ENCODE measurements around the gene OSER1.
A peak's percentile ranks its signal among the peaks of the same experiment; 100 is the strongest.

OSER1 gene

DNA sequence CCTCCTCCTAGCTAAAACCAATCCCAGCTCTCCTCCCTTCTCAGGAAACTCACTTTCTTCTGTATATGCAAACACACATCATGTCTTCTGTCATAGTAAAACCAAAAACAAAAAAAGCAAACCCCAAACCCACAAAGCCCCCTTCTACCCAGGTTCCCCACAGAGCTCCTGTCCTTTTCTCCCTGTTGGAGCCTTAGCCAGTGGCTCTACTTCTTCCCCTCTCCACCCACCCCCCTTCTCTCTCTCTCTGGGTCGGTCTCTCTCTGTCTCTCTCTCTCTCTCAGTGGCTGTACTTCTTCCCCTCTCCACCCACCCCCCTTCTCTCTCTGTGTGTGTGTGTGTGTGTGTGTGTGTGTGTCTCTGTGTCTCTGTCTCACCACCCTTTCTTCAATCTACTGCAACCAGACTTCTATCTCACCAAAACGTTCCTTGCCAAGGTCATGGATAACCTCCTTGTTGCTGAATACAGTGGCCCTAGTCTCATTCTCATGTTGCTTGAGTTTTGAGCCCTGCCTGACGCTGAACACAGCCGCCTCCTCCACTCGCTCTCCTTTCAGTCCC lies 8.7 kb upstream of the OSER1 start:
- Histone ChIP-seq H3K9me3 (replicated peaks in 1 of 11) (no peaks in the 10 kb centered on the region), H3K27ac (no peak overlapping the region), H3K4me2 (peak overlapping the region in 4 of 11 experiments; percentile 33 to 67 (median 56); a peak in 8 of 22 replicates), H4K20me1 (no peaks in the 10 kb centered on the region), H3K9ac (peak overlapping the region in 2 of 11 experiments; percentile 19 to 43; a peak in 3 of 22 replicates), H3K4me3 (no peak overlapping the region), H3K27me3 (no peaks in the 10 kb centered on the region), H3K4me1 (peaks cover 11 to 25% (median 21%) of the 10 kb centered on the region in 10 experiments), H3K36me3 (no peaks in the 10 kb centered on the region)
- TF ChIP-seq Cebpa-rat (IDR thresholded peaks at IDR 0.05): no peak

DNA sequence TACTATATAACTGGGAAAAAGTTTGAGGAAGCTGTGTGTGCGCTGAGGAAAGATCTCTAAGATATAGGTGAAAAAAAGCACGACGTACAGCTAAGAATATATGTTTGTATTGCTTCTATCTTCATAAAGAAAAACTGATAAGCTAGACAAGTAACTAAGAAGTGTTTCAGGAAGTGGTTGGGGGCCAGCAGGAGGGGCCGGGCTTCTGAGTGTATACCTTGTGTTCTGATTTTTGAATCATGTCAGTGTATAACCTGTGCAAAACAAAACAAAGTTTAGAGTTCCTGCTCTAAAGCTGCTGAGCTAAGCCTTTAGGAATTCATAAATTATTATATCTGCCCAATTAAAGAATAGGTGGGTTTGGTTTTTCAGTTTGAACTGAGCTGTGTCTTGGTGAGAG lies 7.9 kb upstream of the OSER1 start:
- Histone ChIP-seq H3K27me3 (no peaks in the 10 kb centered on the region), H3K4me3 (no peak overlapping the region), H3K27ac (no peak overlapping the region), H3K4me2 (peak overlapping the region; percentile 25 to 67 (median 47); a peak in 20 of 22 replicates), H4K20me1 (no peaks in the 10 kb centered on the region), H3K9me3 (replicated peaks in 1 of 11) (no peaks in the 10 kb centered on the region), H3K36me3 (no peaks in the 10 kb centered on the region), H3K4me1 (peaks cover 11 to 25% (median 21%) of the 10 kb centered on the region in 10 experiments), H3K9ac (no peak overlapping the region)
- TF ChIP-seq Cebpa-rat (IDR thresholded peaks at IDR 0.05): no peak

DNA sequence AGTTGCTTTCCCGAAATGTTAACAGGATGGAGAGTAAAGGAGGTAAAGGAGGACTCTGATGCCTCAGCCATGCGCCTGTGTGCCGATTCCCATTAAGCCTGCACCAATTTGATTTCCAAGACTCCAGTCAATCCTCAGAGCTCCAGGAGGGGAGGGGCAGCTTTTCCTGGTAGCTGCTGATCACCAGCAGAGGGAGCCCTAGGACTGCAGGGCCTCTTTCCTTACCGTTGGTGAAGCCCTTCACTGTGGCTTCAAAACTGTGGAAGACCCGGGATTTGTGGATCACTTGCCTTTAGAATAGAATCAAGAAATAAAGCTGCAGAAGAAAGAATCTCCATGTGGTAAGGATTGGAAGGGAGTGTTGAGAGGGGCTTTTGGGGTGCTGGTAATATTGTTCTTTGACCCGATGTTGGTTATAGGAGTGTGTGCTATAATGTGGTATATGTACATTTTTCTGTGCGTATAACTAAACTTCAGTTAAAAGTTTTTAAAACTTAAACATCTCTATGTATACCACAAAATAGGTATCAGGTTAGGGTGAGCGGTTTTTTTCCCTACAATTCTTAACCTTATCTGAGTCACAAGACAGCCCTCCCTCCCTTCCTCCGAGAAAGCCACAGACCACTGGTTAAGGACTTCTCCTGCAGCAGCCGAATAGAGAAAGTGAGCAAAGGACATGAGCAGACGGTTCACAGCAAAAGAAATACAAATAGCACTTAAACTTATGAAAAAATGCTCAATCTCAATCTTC lies 6.9 kb upstream of the OSER1 start:
- Histone ChIP-seq H3K27ac (no peak overlapping the region), H3K27me3 (no peaks in the 10 kb centered on the region), H3K9ac (peak overlapping the region in 3 of 11 experiments; percentile 4 to 33 (median 20); a peak in 1 of 22 replicates), H3K4me3 (no peak overlapping the region), H3K36me3 (no peaks in the 10 kb centered on the region), H3K9me3 (replicated peaks in 1 of 11) (no peaks in the 10 kb centered on the region), H3K4me1 (peaks cover 11 to 26% (median 21%) of the 10 kb centered on the region in 10 experiments), H4K20me1 (no peaks in the 10 kb centered on the region), H3K4me2 (peak overlapping the region; percentile 25 to 67 (median 47); a peak in 21 of 22 replicates)
- no peak for TF ChIP-seq Cebpa-rat (IDR thresholded peaks at IDR 0.05)

DNA sequence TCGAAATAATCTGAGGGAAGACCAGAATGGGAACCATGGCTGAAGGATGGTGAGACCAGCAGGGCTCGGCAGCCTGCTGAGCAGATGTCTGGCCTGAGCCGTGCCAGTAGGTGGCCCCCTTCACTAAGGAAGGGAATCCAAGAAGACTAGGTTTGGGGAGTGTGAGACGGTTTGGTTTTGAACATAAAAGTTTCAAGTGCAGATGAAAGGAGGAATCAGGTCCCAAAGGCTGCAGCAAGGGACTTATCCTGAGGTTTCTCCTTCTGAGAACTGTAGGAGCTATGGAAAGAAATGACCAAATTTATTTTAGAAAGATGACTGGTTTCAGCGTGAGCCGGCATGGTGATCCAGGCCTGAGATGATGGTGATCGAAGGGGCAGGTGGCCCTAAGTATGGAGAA lies 4.6 kb upstream of the OSER1 start:
- no peak for TF ChIP-seq Cebpa-rat (IDR thresholded peaks at IDR 0.05)
- Histone ChIP-seq H3K27me3 (no peaks in the 10 kb centered on the region), H3K4me2 (peak overlapping the region in 1 of 11 experiments; percentile 11; a peak in 1 of 22 replicates), H3K27ac (no peak overlapping the region; a peak in 1 of 22 replicates), H4K20me1 (peaks cover 0 to 4% (median under 1%) of the 10 kb centered on the region in 11 experiments; a peak in 12 of 22 replicates), H3K36me3 (no peaks in the 10 kb centered on the region), H3K4me3 (no peak overlapping the region), H3K9me3 (replicated peaks in 1 of 11) (no peaks in the 10 kb centered on the region), H3K4me1 (peaks cover 22 to 40% (median 33%) of the 10 kb centered on the region in 10 experiments), H3K9ac (no peak overlapping the region)

DNA sequence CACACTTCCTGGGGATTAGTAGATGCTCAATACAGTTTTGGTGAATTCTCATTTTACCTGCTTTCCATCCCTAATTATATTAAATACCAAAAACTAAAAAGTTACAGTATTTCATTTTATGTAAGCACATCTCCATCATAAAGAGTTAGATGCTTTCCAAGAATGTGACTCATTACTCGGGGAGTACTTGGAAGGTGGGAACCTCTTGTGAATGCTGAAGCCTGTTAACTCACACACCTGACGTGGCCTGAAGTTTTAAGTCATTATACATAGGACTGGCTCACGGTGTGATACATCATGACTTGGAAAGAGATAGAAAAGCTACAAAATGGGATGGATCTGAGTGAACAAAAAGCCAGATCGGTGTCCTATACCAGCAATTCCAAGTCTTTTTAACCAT lies 2.2 kb upstream of the OSER1 start:
- H3K27ac ChIP-seq: no peak overlapping the region
- H3K9me3 ChIP-seq (replicated peaks in 1 of 11): no peaks in the 10 kb centered on the region
- peaks cover 31 to 39% (median 35%) of the 10 kb centered on the region in 10 experiments for H3K4me1 ChIP-seq
- H4K20me1 ChIP-seq: peaks cover 19 to 28% (median 24%) of the 10 kb centered on the region in 11 experiments
- no peaks in the 10 kb centered on the region for H3K27me3 ChIP-seq
- peak overlapping the region in 1 of 11 experiments; percentile 98; a peak in 1 of 22 replicates for H3K9ac ChIP-seq
- H3K4me3 ChIP-seq: no peak overlapping the region
- no peak for TF ChIP-seq Cebpa-rat (IDR thresholded peaks at IDR 0.05)
- H3K36me3 ChIP-seq: no peaks in the 10 kb centered on the region
- H3K4me2 ChIP-seq: no peak overlapping the region

DNA sequence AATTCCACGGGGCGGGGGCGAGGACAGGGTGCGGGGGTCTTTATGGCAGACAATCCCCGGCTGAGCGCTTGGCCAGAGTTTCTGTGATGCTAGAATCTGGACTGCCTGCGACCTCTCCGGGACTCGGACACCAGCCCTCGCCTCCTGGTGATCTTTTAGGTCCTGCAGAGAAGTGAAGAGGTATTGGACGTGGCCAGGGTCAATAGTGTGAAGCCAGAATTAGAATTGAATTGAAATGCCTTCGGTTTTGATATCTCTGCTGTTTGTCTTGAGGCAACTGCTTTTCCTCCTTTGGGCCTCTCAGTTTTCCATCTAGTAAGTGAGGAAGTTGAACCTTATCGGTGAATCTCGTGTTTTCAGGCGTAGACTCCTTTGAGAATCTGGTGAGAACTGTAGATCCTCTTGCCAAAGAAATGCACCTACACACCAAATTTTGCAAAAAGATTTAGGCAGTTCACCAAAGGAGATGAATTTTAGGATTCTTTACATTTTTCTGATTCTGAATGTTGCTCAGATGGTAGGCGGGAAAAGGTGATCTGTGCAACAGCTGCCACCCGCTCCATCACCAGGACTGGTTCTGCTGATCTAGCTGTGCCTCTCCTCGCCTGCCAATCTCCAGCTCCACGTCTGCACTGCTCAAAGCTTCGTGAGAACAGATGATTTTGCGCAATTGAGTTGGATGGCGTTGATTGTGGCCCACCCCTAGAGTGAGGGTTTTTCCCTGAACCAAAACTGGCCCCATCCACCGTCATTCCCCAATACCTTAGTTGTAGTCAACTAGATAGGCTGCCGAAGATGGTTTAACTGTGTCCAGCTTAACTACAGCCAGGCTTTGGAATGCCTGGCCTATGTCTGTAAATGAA lies 837 bp upstream of the OSER1 start:
- Histone ChIP-seq H3K9me3 (replicated peaks in 1 of 11) (no peaks in the 10 kb centered on the region), H3K27me3 (no peaks in the 10 kb centered on the region), H3K4me3 (peak overlapping the region; percentile 83 to 97 (median 95)), H3K27ac (peak overlapping the region; percentile 75 to 99 (median 98)), H3K9ac (peak overlapping the region; percentile 84 to 99 (median 98)), H3K4me1 (peaks cover 37 to 45% (median 42%) of the 10 kb centered on the region in 10 experiments), H3K36me3 (peaks cover 2 to 9% (median 4%) of the 10 kb centered on the region in 11 experiments; a peak in 17 of 22 replicates), H3K4me2 (peak overlapping the region; percentile 77 to 98 (median 90)), H4K20me1 (peaks cover 33 to 41% (median 37%) of the 10 kb centered on the region in 11 experiments)
- no peak; a peak in 1 of 22 replicates for TF ChIP-seq Cebpa-rat (IDR thresholded peaks at IDR 0.05)

DNA sequence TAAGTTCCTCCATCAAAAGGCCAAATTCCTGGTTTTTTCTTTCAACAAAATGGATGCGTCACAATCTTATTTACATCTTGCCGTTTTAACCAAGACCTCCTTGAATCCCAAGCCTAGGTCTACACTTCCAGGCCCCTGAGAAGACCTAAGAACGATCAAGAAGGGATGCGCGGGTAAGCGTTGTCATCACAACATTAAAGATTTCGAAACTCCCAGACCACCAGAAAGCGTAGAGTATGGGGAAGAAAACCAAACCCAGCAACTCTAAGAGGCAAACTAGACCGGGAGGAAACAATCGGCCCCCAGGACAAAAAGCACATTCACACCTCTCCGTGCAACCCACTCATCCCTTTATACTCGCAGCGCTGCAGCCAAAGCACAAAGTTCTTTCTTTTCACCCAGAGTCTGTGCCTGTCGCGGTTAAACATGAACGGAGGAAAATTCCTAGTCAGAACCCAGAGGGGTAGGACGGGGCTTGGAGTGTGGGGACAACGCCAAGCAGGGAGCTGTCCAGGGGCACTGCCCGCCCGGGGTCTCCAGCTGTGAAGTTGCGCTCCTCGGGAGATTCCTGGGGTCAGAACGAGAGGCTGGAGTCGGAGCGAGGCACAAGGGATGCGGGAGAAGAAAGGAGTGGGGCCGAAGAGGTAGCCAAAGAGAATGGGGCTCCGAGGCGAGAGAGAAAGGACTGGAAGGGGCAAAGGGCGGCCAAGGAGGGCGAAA lies 725 bp downstream of the OSER1 start:
- Histone ChIP-seq H3K36me3 (peaks cover 18 to 25% (median 20%) of the 10 kb centered on the region in 11 experiments), H3K27ac (peak overlapping the region; percentile 96 to 99 (median 98)), H4K20me1 (peaks cover 41 to 57% (median 52%) of the 10 kb centered on the region in 11 experiments), H3K9me3 (replicated peaks in 1 of 11) (no peaks in the 10 kb centered on the region), H3K27me3 (no peaks in the 10 kb centered on the region), H3K4me2 (peak overlapping the region; percentile 78 to 98 (median 89)), H3K4me3 (peak overlapping the region; percentile 83 to 97 (median 95)), H3K9ac (peak overlapping the region; percentile 96 to 99 (median 98)), H3K4me1 (peaks cover 35 to 47% (median 43%) of the 10 kb centered on the region in 10 experiments)
- peak in 5 of 11 experiments; percentile 14 to 50 (median 47); a peak in 3 of 22 replicates for TF ChIP-seq Cebpa-rat (IDR thresholded peaks at IDR 0.05)

DNA sequence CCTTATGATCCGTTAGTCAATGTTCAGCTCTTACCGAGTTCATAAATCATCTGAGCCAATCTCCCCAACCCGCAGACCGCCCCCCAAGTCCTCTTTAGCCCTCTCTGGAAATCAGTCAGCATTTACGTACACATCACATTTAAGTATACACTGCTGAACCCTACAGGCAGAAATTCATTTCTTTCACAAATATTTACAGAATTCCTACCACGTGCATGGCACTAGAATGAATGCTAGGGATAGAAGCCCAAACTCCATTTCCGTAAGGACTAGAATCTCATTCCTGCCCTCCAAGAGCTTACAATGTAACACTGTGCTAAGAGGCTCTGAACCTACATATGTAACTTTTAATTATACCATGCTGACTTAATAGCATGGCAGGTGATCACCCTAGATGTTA lies 1.8 kb downstream of the OSER1 start:
- no peak for TF ChIP-seq Cebpa-rat (IDR thresholded peaks at IDR 0.05)
- H3K9ac ChIP-seq: peak overlapping the region; percentile 96 to 99 (median 98)
- H3K9me3 ChIP-seq (replicated peaks in 1 of 11): no peaks in the 10 kb centered on the region
- peaks cover 37 to 55% (median 49%) of the 10 kb centered on the region in 10 experiments for H3K4me1 ChIP-seq
- H3K27me3 ChIP-seq: no peaks in the 10 kb centered on the region
- H3K36me3 ChIP-seq: peaks cover 23 to 36% (median 28%) of the 10 kb centered on the region in 11 experiments
- H4K20me1 ChIP-seq: peaks cover 46 to 68% (median 62%) of the 10 kb centered on the region in 11 experiments
- H3K4me2 ChIP-seq: peak overlapping the region; percentile 78 to 98 (median 89)
- H3K27ac ChIP-seq: peak overlapping the region in 9 of 11 experiments; percentile 96 to 99 (median 98); a peak in 17 of 22 replicates
- H3K4me3 ChIP-seq: peak overlapping the region; percentile 83 to 97 (median 95)
